ENCODE data around the gene RBPJ.

GRCh38 chr4:26484516-26484915 lies 163.7 kb downstream of the RBPJ start:
- TF ChIP-seq CTCF (IDR thresholded peaks at IDR 0.05), result no peak
- no peak for TF ChIP-seq POLR2A (IDR thresholded peaks at IDR 0.05)
